AG04450 (cell line): ENCODE measurements around the gene GET4. TPM values are rescaled to one million over a fixed set of nuclear protein-coding genes. Genes with fewer than 3 reads are reported as not detected.

Experiments
- CTCF ChIA-PET: fragments of 300-600, 350-600 bp; formaldehyde crosslinking; extraction: SDS; loops from one replicate; lab custom pipeline; 2022; ENCODE audit warnings: antibody characterized with exemption, inconsistent platforms; lab: Charles Lee
- POLR2A ChIA-PET: fragments of 350-600 bp; formaldehyde crosslinking; extraction: SDS; loops from one replicate; lab custom pipeline; 2021; ENCODE audit warnings: antibody characterized with exemption, inconsistent platforms; lab: Yijun Ruan, JAX
- DNase-seq: peaks from one replicate; pipeline ENCODE4 v3.0.0-alpha.2; 2011; ENCODE audit warnings: low read depth, low spot score
- H3K27ac ChIP-seq: one replicate; pipeline ENCODE4 v1.5.1; 2012; ENCODE audit warnings: low read depth, low read length, control low read depth
- H3K27me3 ChIP-seq: one replicate; pipeline ENCODE4 v1.6.0; 2012; ENCODE audit warnings: low read length; ENCODE audit not compliant: control insufficient read depth, insufficient read depth
- H3K4me3 ChIP-seq: 2 replicates; pipeline ENCODE4 v1.5.1; 2011; ENCODE audit warnings: mild to moderate bottlenecking, low read depth, low read length, control low read depth
- H3K9me3 ChIP-seq: 2 replicates; pipeline ENCODE4 v1.5.1; 2012; ENCODE audit warnings: low read length; ENCODE audit not compliant: control insufficient read depth, insufficient read depth
- polyA plus RNA-seq: library from polyadenylated mRNA; depleted of rRNA; stranded (reverse); fragments of >200 nt; gene quantifications from 2 replicates; pipeline ENCODE4 v1.2.3, GENCODE V29; 2011
- TF ChIP-seq, protein P1 (sequence below): IDR thresholded peaks from 2 replicates; pipeline ENCODE4 v1.5.1; 2011; ENCODE audit warnings: low read depth, low read length, control low read depth, inconsistent platforms

Gene GET4
- polyA plus RNA-seq, 1 experiment: 13.9 TPM

DNA sequence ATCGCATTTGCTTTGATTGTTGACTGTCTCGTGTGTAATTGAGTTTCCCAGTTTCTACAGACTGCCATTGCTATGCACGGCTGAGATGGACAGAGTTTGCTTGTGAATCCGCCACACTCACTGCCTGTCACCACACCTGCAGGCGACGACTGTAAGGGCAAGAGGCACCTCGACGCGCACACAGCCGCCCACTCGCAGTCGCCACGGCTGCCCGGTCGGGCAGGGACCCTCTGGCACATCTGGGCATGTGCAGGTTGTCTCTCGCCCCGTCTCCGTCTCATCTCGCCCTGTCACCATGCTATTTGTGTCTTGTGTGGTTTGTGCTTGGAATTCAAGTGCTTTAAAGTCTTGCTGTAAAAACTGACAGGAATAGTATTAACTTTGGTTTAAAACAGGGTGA lies 26.6 kb upstream of the GET4 start:
- DNase-seq: no peak
- Histone ChIP-seq H3K4me3 (no peak overlapping the region), H3K9me3 (peaks cover 20% of the 10 kb centered on the region), H3K27ac (no peak overlapping the region), H3K27me3 (no peaks in the 10 kb centered on the region)
- POLR2A ChIA-PET: no interaction called here
- TF ChIP-seq, protein P1, sequence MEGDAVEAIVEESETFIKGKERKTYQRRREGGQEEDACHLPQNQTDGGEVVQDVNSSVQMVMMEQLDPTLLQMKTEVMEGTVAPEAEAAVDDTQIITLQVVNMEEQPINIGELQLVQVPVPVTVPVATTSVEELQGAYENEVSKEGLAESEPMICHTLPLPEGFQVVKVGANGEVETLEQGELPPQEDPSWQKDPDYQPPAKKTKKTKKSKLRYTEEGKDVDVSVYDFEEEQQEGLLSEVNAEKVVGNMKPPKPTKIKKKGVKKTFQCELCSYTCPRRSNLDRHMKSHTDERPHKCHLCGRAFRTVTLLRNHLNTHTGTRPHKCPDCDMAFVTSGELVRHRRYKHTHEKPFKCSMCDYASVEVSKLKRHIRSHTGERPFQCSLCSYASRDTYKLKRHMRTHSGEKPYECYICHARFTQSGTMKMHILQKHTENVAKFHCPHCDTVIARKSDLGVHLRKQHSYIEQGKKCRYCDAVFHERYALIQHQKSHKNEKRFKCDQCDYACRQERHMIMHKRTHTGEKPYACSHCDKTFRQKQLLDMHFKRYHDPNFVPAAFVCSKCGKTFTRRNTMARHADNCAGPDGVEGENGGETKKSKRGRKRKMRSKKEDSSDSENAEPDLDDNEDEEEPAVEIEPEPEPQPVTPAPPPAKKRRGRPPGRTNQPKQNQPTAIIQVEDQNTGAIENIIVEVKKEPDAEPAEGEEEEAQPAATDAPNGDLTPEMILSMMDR: no peak
- CTCF ChIA-PET: no interaction called here

DNA sequence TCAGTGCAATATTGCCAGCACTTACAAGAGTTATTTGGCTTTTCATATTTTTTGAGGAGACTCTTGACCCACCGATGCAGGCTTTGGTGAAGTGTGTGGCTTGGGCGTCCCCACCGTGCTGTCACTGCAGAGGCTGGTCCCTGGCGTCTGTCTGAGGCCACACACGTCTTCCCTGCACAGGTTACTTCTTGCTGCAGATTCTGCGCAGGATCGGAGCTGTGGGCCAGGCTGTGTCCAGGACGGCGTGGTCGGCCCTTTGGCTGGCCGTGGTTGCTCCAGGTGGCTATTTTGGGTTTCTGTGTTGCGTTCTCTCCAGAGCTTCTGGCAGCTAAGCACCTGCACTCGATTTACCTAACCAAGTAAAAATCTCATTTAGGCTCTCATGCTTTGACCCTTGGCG lies 25.1 kb upstream of the GET4 start:
- no peak for DNase-seq
- Histone ChIP-seq H3K27ac (no peak overlapping the region), H3K27me3 (no peaks in the 10 kb centered on the region), H3K9me3 (peaks cover 17% of the 10 kb centered on the region), H3K4me3 (no peak overlapping the region)
- TF ChIP-seq, protein P1: no peak
- CTCF ChIA-PET: interaction anchor here (0.6 kb wide), 1 partner anchor 142 kb away, joined by 3 read pairs; no protein-coding TSS in a partner anchor
- POLR2A ChIA-PET: no interaction called here

DNA sequence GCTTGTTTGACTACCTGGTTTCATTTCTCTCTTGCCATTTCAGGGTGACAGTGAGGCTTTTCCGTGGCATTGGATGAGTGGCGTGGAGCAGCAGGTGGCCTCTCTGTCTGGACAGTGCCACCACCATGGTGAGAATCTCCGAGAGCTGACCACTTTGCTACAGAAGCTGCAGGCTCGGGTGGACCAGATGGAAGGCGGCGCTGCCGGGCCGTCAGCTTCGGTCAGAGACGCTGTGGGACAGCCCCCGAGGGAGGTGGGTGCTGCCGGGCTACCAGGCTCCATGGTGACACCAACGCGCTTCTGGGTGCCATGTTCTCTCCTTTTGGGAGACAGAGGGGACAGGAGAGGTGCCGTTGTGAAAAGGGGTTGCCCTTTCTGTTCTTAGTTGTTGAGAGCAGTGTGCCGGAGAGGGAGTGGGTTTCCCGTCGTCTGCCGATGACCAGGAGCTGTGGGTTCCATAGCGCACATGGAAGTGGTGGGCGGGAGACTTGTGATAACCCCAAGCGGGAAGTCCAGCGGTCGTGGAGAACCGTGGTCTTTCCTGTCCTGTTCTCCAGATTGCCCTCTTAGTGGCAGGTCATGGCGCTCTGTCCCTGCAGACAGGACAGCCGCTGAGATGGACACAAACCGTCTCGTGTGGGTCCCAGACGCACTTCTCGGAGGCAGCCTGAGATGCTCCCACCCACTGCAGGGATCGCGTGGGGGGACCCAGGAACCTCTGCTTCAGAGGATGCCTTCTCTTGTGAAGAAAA lies 22.8 kb upstream of the GET4 start:
- CTCF ChIA-PET: interaction anchor here (0.6 kb wide), 1 partner anchor 1455 kb away, joined by 5 read pairs; no protein-coding TSS in a partner anchor

DNA sequence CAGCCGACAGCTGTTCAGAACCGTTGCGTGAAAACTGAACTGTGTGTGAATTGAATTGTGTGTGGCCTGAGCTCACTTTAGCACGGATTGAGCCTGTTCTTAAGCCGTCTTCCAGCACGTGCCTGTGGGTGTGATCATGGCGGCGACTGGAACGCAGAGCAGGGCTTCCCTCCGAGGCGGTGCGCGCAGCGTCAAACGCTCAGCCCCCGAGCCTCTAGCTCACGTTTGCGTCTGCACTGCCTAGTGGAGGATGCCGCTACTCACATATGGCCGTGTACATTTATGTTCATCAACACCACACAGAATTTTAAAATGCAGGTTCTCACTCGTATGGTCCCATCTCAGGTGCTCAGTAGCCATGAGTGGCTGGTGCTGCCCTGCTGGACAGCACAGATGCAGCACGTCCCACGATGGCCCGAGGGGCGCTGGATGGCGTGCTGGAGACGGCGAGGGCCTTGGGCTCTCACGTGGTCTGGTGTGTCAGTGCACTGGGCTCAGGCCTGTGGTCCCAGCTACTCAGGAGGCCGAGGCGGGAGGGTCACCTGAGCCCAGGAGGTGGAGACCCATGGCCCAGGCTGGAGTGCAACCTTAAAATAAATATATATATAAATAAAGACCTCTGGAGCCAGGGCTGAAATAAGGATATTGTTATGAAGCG lies 22.1 kb upstream of the GET4 start:
- TF ChIP-seq, protein P1: no peak
- DNase-seq: no peak
- Histone ChIP-seq H3K27ac (no peak overlapping the region), H3K4me3 (no peak overlapping the region), H3K9me3 (no peaks in the 10 kb centered on the region; the same call in 1 of the 2 replicates), H3K27me3 (no peaks in the 10 kb centered on the region)
- ChIA-PET CTCF (no interaction called here), POLR2A (no interaction called here)

More for the DNA sequence above, 22.8 kb upstream of the GET4 start:
- TF ChIP-seq, protein P1: no peak
- Histone ChIP-seq H3K4me3 (no peak overlapping the region), H3K9me3 (no peaks in the 10 kb centered on the region; the same call in 1 of the 2 replicates), H3K27ac (no peak overlapping the region), H3K27me3 (no peaks in the 10 kb centered on the region)
- POLR2A ChIA-PET: no interaction called here
- no peak for DNase-seq

DNA sequence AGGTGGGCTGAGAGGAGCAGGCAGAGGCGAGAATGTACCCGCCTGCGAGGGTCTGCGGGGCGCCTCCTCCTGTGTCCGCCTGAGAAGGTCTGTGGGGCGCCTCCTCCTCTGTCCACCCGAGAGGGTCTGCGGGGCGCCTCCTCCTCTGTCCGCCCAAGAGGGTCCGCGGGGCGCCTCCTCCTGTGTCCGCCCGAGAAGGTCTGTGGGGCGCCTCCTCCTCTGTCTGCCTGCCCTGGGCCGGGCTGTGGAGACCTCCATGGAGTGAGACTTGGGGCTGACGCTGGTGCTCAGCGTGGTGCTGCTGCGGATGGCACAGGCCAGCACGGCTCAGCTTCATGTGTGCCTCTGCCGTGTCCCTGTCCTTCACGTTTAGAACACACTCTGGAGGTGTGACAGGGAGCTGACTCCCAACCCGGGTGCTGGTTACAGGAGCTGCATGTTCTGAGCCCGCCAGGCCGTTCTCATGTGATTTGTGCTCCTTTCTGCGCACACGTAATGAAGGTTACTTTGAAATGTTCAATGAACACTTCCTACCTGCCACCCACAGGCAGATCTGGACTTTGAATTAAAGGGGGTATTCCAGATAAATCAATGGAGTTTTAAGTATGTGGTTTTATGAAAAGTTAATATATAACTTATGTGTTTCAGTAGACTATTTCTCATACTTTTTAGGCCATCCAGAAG lies 20.5 kb upstream of the GET4 start:
- POLR2A ChIA-PET: no interaction called here
- Histone ChIP-seq H3K27ac (no peak overlapping the region), H3K27me3 (no peaks in the 10 kb centered on the region), H3K4me3 (no peak overlapping the region), H3K9me3 (no peaks in the 10 kb centered on the region)
- TF ChIP-seq, protein P1: no peak
- DNase-seq: no peak
- CTCF ChIA-PET: no interaction called here
